ENCODE measurements around the gene CDO1. TPM values are rescaled to one million over a fixed set of nuclear protein-coding genes. Genes with fewer than 3 reads are reported as not detected.
A peak's percentile ranks its signal among the peaks of the same experiment; 100 is the strongest.

Gene CDO1
- total and polyA plus RNA-seq, 10 donors: 1.4 to 11.1 (median 1.7) TPM

DNA sequence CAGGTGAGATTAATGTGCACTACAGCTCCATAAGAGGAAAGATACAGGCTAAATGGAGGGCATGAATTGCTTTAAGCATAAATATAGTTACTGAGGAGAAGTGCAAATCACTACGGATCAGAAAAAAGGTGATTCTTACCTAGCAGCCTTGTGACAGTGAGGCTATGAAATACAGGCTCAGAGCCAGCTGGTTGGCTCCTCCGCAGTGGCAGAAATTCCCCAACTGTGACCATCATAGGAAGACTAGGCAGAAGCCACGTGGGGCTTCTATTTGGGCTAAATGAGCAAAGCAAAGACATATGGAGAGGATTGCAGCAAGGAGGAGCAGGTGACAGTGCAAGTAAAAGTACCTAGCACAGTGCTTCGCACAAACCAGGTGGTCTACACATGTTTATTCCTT lies 40.5 kb downstream of the CDO1 start:
- DNase-seq: no peak
- Histone ChIP-seq H3K27ac (no peak overlapping the region), H3K9me3 (no peaks in the 10 kb centered on the region), H3K36me3 (no peaks in the 10 kb centered on the region), H3K4me3 (no peak overlapping the region), H3K4me1 (no peaks in the 10 kb centered on the region), H3K27me3 (replicated peaks in 1 of 7) (no peaks in the 10 kb centered on the region)
- intact Hi-C loops (cut with DNase I; ENCODE audit: low total_unique reads): no loop called here
- WGBS, 5 donors: 68 to 79% (median 75%) methylated on average over 4 of the region's 4 CpGs
- TF ChIP-seq, protein P1, sequence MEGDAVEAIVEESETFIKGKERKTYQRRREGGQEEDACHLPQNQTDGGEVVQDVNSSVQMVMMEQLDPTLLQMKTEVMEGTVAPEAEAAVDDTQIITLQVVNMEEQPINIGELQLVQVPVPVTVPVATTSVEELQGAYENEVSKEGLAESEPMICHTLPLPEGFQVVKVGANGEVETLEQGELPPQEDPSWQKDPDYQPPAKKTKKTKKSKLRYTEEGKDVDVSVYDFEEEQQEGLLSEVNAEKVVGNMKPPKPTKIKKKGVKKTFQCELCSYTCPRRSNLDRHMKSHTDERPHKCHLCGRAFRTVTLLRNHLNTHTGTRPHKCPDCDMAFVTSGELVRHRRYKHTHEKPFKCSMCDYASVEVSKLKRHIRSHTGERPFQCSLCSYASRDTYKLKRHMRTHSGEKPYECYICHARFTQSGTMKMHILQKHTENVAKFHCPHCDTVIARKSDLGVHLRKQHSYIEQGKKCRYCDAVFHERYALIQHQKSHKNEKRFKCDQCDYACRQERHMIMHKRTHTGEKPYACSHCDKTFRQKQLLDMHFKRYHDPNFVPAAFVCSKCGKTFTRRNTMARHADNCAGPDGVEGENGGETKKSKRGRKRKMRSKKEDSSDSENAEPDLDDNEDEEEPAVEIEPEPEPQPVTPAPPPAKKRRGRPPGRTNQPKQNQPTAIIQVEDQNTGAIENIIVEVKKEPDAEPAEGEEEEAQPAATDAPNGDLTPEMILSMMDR (IDR thresholded peaks at IDR 0.05 in 8 of 11, conservative IDR thresholded peaks at IDR 0.05 in 3 of 11): no peak
- TF ChIP-seq POLR2A (IDR thresholded peaks at IDR 0.05) (no peak), POLR2AphosphoS5 (IDR thresholded peaks at IDR 0.05) (no peak)

DNA sequence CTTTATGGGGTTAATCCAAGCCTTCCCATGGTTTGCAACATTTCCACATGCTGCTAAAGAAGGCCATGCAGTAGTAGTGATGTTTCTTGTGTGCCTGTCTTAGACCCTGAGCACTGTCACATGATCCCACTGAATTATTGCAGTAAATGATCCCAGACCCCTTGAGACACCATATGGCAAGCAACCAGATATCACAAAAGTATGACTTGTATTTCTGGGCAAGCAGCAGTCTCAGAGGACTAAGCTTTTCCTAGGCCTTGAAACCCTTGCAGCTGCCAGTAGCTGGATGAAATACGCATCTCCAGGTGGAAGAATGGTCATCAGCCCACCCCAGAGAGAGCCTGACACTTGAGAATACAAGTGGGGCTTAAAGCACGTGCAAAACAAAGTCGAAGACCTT lies 41.8 kb downstream of the CDO1 start:
- intact Hi-C loops (cut with DNase I; ENCODE audit: low total_unique reads): no loop called here
- no peaks in the 10 kb centered on the region for H3K27me3 ChIP-seq (replicated peaks in 1 of 7)

DNA sequence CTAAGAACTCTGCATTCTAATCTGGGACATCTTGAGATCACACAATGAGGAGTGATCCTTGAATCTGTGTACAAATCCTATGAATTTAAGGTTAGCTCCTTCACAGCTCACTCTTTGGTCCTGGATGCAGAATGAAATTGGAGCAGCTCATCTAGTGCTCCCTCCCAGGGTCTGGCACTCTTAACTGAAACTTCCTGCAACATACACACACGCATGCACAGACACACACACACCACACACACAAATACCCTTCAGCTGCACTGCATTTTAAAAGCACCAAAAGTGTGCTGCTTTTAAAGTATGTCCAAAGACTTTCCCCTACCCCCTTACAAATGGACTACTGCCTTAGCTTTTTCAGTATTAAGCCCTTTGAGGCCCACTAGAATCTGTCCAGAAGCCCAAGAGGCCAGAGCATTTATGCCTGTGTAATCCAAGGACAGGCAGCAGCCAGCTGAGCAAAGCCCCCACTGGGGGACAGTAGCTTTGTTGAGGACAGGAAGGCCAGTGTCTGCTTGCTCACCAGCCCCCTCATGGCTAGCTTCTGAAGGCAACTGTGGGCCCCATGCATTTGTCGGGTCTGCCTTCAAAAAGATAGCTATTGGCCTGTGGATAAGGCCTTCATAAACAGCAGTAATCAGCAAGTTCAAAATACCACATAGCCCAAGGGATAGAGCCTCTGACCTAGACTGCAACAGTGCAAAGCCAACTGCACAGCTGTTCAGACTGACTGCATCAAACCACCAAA lies 43.6 kb downstream of the CDO1 start:
- Histone ChIP-seq H3K4me1 (no peaks in the 10 kb centered on the region), H3K9me3 (no peaks in the 10 kb centered on the region), H3K27me3 (replicated peaks in 1 of 7) (no peaks in the 10 kb centered on the region), H3K4me3 (no peak overlapping the region), H3K36me3 (no peaks in the 10 kb centered on the region), H3K27ac (no peak overlapping the region)
- intact Hi-C loops (cut with DNase I; ENCODE audit: low total_unique reads): no loop called here
- WGBS, 5 donors: 52 to 77% (median 74%) methylated on average over 2 of the region's 2 CpGs
- TF ChIP-seq, protein P1 (IDR thresholded peaks at IDR 0.05 in 8 of 11, conservative IDR thresholded peaks at IDR 0.05 in 3 of 11): no peak
- no peak for TF ChIP-seq POLR2A (IDR thresholded peaks at IDR 0.05)
- no peak for TF ChIP-seq POLR2AphosphoS5 (IDR thresholded peaks at IDR 0.05)
- no peak for DNase-seq

More for the DNA sequence above, 41.8 kb downstream of the CDO1 start:
- H3K4me3 ChIP-seq: no peak overlapping the region
- no peaks in the 10 kb centered on the region for H3K9me3 ChIP-seq
- no peak overlapping the region for H3K27ac ChIP-seq
- DNase-seq: no peak
- H3K36me3 ChIP-seq: no peaks in the 10 kb centered on the region
- no peaks in the 10 kb centered on the region for H3K4me1 ChIP-seq
- WGBS, 5 donors: 80 to 92% (median 87%) methylated on average over 3 of the region's 3 CpGs
- no peak for TF ChIP-seq POLR2A (IDR thresholded peaks at IDR 0.05)
- TF ChIP-seq, protein P1 (IDR thresholded peaks at IDR 0.05 in 8 of 11, conservative IDR thresholded peaks at IDR 0.05 in 3 of 11): no peak
- no peak for TF ChIP-seq POLR2AphosphoS5 (IDR thresholded peaks at IDR 0.05)

DNA sequence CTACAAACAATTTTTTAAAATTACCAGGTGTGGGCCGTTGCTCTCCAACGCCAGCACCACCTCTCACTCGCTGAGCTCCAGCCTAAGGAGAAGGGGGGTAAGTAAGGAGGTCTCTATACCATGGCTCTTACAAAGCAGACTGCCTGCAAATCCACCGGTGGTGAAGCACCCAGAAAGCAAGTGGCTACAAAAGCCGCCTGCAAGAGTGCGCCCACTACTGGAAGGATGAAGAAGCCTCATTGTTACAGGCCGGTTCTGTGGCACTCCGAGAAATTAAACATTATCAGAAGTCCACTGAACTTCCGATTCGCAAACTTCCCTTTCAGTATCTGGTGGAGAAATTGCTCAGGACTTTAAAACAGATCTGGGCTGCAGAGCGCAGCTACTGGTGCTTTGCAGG lies 46.0 kb downstream of the CDO1 start:
- Histone ChIP-seq H3K9me3 (no peaks in the 10 kb centered on the region), H3K4me1 (peaks cover 0 to 5% (median 2%) of the 10 kb centered on the region in 6 donors), H3K27ac (no peak overlapping the region), H3K27me3 (replicated peaks in 1 of 7) (no peaks in the 10 kb centered on the region), H3K36me3 (no peaks in the 10 kb centered on the region), H3K4me3 (no peak overlapping the region)
- intact Hi-C loops (cut with DNase I; ENCODE audit: low total_unique reads): no loop called here
- 61 to 68% (median 66%) methylated on average over 11 of the region's 11 CpGs for WGBS, 5 donors
- DNase-seq: no peak
- TF ChIP-seq POLR2A (IDR thresholded peaks at IDR 0.05) (no peak), POLR2AphosphoS5 (IDR thresholded peaks at IDR 0.05) (no peak)
- TF ChIP-seq, protein P1 (IDR thresholded peaks at IDR 0.05 in 8 of 11, conservative IDR thresholded peaks at IDR 0.05 in 3 of 11): peak in 1 of 11 experiments; percentile 13
